Activated T-cell treated with anti-CD3 and anti-CD28 coated beads, Interleukin-2, amount 50 U/mL, for 1 hour (primary cell): ENCODE results near the gene STRIT1.

Source experiments
- DNase-seq: peaks from one replicate; pipeline ENCODE4 v3.0.0-alpha.2; 2020

STRIT1 gene

GRCh38 chr3:155293516-155293915 lies at the start of gene STRIT1:
STRIT1 (minus strand) TSS chr3:155293683.
- no peak for DNase-seq

DNA sequence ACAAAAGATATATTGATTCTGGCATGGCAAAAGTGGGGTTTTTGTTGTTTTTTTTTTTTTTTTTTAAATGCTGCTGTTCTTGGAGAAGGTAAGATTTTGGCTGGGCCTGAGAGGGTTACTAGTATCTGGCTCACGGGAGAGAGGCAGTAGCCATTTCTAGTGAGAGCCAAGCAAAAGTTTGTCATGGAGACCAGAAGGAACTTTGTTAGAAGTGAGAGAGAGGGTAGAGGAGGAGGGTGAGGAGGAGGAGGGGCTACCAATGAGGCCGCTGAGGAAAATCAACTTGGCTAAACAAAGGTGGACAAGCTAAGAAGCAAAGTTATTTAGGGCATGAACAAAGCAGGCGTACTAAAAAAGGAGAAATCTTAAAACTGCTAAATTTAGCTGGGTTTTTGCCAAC lies 48.9 kb upstream of the STRIT1 start:
- no peak for DNase-seq

DNA sequence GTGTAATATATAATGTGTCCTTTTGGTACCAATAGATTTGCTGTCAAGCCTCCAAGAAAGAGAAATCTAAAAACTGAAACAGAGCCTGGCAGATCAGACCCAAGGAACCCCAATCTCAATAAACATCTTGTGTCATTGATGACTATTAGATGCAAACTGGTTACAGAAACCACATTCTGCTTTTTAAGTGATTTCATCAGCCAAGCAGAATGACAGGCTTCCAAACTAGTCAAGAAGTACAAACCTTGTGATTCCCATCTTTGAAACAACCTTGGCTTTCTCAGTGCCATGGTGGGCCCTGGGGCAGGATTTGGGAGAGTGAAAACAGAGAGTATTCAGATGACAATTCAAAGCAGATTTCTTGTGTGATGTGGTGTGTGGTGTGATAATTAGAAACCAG lies 45.6 kb upstream of the STRIT1 start:
- no peak for DNase-seq

DNA sequence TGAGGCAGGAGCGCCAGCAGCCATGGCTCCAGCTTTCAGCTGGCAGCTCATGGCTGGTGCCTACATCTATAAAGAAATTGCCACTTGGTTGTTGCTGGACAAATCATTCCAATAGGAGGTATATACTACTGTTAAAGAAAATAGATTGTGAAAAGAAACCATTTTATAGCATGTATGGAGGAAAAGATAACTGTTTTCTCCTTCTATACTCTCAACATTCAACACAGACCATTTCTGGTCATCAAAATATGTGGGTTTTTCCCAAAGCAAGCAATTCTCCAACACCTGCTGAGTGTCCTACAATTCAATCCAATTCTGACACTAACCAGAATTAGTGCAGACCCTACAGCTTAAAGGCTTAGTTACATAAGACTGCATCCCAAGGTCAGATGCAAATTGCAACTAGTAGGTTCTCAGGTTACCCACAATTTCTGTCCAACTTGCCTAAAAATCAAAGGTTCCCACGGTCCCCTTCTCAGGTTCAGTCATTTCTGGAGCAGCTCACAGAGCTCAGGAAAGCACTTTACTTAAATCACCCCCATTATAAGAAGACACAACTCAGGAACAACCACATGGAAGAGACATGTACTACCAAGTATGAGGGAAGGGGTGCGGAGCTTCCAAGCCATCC lies 42.4 kb upstream of the STRIT1 start:
- DNase-seq: no peak

DNA sequence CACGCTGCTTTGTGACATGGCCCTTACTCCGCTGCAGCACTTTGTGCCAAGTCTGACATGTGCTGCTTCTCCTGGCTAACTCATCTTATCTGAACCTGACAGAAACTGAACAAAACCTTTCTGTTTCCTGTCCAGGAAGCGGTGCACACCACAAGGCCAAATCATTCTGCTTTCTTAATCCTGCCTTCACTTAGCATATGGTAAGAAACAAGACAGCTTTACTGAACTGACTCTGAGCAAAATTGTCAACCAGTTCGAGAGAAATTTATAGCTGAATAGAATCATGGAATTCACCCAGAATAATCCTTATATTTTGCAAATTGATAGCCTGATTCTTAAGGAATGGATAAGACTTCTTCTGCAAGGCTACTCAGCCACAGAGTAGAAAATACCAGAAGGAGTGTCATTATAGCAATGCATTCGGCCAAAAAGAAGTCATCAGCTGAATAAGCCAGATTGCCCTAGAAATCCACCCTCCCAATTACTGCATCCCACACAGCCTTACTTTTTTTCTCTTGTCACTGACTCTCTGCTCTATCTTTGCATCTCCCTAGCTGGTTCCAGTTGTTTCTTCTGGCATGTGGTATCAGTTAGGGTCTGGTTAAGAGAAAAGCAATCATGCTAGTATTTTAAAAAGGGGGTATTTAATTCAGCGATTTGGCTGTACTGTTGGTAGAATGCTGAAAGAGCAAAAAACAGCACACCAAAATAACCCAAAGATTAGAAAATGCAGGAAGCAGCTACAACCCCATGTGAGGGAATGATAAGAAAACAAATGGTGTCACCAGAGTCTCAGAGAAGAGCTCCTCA lies 41.6 kb upstream of the STRIT1 start:
- no peak for DNase-seq

DNA sequence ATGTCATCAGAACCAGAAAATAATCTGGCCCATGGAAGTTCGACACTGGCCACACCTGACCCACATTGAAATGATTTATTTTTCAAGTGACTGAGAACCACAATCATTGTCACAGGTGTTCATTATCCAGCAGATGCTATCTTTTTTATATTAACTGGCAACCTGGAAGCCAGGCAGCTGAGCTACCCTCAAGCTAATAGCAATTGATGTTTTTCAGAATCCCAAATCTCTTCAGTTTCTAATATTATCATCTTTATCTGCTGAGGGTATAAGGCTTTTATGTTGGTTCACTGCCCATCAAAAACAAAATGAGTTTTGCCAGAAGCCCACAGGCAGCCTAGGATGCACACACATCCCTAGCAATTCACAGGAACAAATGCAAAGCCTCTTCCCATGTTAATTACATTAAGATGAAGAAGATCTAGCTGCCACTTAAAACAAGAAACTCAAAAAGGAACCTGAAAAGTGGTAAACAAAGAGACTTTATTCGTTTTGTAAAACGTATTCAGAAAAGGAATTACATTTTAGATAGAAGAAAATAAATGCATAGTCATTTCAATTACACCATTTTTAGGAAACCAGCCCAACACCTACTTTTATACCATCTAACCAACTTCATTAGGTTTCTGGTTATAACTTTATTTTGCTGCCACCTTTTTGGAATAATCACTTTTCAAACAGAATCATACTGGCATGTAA lies 40.9 kb upstream of the STRIT1 start:
- no peak for DNase-seq

DNA sequence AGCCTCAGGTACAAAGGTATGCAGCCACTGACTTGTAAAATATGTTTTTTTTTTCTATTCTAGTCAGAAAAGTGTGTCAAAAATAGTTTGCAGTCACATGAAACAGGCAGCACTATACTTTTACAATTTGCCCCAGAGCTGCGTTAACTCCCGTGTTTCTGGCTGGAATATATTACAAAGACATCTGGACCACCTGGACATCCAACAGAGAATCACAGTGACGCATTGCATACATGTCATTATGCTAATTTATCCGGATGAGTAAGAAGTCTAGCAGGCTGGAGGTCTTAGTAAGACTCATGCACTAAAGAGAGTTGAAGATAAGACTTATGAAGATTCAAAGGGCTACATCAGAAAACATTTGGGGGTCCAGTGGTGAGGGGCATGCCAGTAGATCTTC lies 39.2 kb upstream of the STRIT1 start:
- DNase-seq: no peak

DNA sequence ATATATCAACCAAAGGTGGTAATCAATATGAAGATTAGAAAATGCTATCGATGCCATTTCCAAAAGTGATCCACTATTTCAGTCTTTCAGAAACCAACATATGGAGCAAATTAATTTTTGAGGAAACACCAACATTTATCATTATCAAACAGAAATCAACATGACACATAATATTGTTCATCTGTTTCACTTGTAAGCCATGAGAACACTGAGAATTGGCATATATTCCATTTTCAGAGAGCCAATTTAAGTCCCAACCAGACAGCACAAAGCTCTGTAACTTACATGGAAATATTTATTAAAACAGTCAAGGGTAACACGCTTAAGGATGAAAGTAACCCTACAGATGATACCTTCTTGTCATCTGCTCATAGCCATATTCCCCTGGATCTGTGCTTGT lies 37.6 kb upstream of the STRIT1 start:
- DNase-seq: no peak

GRCh38 chr3:155330370-155330769 lies 36.9 kb upstream of the STRIT1 start:
- no peak for DNase-seq

DNA sequence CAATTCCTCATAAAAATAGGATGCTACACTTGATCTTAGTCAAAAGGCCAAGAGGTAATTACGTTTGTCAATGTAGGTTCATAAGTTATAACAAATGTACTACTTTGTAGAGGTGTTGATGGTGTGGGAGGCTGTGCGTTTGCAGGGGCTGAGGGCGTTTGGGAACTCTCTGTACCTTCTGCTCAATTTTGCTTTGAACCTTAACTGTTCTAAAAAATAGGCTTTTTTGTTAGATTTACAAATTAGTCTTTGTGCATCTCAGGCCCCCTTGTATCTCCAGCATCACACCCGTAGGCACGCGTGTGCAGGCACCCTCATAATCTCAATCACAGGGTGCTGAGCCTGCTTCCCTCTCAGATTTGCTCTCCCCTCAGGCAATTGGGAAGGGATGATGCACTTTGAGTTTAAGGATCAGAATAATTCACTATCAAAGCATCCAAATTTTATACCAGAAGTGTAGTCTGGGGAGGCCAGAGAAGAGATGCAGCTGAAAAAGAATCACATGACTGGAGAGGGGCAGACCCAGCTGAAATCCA lies 36.1 kb upstream of the STRIT1 start:
- DNase-seq: no peak

GRCh38 chr3:155327871-155328270 lies 34.4 kb upstream of the STRIT1 start:
- DNase-seq: no peak

- no peak for DNase-seq
These were observed 33.9 kb upstream of the STRIT1 start for GRCh38 chr3:155327430-155327829.

DNA sequence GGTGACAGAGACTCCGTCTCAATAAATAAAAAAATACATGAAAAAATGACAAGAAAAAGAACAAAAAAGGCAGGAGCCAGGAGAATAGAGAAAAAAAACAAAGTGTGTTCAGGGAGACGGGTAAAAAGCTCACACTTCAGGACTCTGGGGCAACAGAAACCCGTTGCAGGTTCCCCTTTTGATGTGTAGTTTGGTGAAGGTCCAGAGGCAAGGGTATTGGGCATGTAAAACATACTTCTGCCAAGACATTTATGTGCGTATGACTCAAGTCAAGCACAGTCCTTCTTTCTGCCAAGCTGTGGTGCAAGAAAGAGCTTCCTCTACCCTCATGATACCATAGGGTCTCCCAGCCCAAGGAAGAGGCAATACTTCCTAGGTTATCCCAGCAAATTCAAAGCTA lies 33.4 kb upstream of the STRIT1 start:
- DNase-seq: no peak

DNA sequence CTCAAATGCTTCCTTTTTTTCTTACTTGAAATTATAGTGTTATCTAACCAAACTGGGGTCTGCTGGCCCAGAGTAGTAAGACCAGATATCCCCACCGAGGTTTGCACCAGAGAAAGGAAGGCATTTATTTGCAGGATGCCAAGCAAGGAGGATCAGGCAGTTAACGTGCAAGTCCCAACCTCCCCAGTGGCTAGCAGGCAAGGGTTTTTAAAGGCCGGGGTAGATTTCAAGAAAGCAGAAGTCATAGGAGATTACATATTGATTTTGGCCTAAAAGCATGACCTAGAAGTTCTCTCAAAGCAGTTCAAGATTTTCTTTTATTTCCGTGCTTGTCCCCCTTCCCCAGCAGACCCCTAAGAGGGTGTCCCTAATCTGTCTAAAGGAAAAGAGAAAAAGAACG lies 32.8 kb upstream of the STRIT1 start:
- DNase-seq: no peak

- DNase-seq: no peak
These were observed 31.9 kb upstream of the STRIT1 start for GRCh38 chr3:155325263-155325835.

DNA sequence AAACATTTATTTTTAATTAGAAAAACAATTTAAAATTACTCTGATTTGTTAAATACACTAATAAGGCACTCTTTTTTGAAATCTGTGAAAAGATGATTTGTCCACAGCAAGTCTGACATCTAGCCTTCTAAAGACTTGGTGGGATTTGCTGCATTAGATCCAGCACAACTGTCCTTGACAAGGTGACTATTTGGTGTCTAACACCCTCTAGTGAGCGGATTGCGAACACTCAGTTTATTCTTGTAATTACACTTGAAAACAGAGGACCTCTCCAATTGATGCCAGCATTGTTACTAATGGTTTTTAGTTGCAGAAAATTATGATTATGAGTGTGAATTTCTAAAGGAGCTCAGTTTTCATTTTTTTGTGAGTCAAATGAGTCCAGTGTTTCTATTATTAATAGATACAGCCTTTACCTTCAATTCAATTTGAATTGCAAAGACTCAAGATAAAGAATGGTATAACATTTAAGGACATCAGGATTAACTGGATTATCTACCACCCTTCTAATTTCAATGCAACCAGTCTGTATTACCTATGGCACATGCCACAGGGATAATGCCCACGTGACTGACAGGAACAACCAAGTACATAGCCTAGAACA lies 29.7 kb upstream of the STRIT1 start:
- no peak for DNase-seq

GRCh38 chr3:155321418-155321817 lies 27.9 kb upstream of the STRIT1 start:
- no peak for DNase-seq

DNA sequence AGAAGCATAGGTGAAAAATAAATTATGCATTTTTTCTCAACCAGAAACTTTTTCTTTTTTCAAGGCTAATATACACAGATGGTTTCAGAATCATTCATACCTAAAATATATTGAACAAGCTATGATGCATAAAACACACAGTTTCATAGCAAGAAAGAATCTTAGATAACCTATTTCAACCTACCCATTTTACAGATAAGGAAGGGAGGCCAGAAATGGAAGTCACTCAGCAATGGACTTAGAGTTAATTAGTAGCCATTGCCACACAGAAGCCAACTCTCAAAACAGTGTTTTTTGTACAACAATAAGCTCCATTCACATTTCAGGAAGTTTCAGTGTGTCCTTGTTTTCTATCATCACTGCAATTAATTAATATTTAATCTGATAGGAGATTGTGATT lies 27.5 kb upstream of the STRIT1 start:
- no peak for DNase-seq

- DNase-seq: no peak
These were observed 25.3 kb upstream of the STRIT1 start for GRCh38 chr3:155318740-155319139.

- no peak for DNase-seq
These were observed 23.7 kb upstream of the STRIT1 start for GRCh38 chr3:155317211-155317610.

DNA sequence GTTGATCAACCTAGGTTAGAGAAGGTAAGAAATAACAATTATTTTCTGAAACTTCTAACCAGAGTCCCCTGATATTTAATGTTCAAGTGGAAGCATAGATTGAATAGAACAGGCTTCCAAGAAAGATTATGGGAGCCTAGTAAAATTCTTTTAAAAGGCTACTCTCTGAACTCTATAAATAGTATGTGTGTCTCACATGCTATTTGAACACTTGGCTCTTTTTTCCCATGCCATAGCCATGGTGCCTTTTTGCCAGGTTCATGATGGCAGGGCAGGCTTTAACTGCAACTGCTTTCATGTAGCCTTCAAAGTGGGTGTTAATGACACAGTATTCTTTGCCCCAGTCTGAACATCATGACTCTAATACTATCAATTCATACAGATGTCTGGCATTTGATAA lies 22.9 kb upstream of the STRIT1 start:
- no peak for DNase-seq

DNA sequence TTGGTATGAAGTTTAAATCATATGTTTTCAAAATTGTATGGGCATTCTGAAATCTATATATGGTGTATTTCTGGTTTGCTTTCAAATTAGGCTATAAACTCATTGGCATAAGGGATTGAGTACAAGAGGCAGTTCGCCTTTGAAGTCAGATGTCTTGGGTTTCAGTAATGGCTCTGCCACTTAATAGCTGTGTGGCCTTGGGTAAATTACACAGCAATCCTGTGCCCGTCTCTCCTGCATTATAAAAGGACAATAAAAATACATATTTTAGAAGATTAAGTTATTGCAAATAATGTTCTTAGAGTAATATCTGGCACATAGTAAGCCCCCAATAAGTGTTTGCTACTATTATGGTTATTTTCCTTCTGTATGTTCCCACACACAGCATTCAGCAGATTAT lies 20.4 kb upstream of the STRIT1 start:
- no peak for DNase-seq

DNA sequence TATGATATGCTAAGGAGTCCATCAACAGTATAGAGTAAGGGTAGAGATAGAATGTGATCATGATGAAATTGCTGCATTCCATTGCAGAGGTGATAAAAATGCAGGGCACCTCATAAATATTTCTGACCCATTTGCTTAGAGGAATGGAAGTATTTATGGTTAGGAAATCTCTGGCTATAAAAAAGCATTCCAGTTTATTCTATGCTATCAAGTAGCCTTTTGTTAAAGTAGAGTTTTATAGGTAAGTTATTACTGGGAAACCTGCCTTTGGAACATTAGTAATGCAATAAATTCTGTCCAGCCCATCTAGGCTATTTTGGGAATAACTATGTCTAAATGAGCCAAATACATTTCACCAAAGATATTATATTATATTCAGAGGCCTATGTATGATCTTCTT lies 19.8 kb upstream of the STRIT1 start:
- DNase-seq: no peak
